ENCODE results near the gene MRPL30.

Gene MRPL30

DNA sequence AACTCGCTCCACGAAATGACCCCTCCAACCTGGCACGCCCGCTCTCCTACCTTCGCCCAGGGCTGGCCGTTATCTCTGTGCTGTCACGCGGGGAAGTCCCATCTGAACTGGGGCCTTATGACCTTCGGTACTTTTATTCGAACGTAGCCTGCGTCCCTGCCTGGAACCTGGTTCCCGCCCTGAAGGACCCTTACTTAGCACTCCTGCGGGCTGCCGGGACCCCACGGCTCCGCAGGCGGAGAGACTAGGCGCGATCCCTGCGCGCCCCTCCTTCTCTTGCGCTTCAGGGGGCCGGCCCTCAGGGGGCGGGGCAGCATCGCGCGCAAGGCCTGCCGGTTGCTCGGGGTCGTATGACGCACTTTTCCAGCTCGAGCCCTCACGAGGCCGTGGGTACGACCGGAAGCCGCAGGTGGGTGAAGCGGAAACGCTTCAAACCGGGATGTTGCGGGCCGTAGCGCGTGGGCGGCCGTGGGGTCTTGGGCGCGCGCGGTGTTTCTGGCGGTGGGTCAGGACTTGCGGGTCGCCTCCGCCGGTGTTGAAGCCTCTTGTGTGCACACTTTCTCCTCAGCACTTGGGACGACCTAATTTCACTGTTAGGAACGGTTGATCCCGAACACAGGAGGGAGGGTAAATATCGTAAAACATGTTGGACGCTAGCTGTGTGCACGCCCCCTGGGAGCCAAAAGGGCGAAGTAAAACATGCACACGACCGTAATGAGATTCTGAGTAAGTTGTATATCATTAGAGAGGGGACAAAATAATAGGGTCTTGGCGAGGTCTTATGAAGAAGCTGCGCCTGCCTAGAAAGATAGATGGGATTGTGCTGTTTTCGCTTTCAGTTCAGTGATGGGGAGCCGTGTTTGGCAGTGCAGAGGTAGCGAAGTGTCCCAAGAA is 26.1 kb upstream of the MRPL30 start, which contains the start of the genes LIPT1 and TSGA10:
Gene LIPT1, plus strand, starts transcription at position 325 of the 894 bp plus-strand sequence. CDS start 6,991 bp downstream, outside the sequence.
Gene TSGA10, minus strand, starts transcription at position 300 of the 894 bp plus-strand sequence. CDS start 45,503 bp downstream, outside the sequence.
- peaks cover 11% of the 10 kb centered on the region for H3K4me1 ChIP-seq (ENCODE audit: control insufficient read depth, insufficient read depth, low read length)
- peaks cover 6% of the 10 kb centered on the region for H3K36me3 ChIP-seq (ENCODE audit: insufficient read depth, low read length)
- H3K9me3 ChIP-seq (replicated peaks; ENCODE audit: low read length): no peaks in the 10 kb centered on the region
- H3K4me3 ChIP-seq (ENCODE audit: low read length): peak within 1 kb of the TSS; percentile 78
- peak within 1 kb of the TSS; percentile 91 for H3K4me2 ChIP-seq (ENCODE audit: low read length)
- H3K27me3 ChIP-seq (ENCODE audit: control insufficient read depth, insufficient read depth, low read length): no peaks in the 10 kb centered on the region
- peak within 1 kb of the TSS; percentile 83 for H3K9ac ChIP-seq (ENCODE audit: low read depth, low read length)

DNA sequence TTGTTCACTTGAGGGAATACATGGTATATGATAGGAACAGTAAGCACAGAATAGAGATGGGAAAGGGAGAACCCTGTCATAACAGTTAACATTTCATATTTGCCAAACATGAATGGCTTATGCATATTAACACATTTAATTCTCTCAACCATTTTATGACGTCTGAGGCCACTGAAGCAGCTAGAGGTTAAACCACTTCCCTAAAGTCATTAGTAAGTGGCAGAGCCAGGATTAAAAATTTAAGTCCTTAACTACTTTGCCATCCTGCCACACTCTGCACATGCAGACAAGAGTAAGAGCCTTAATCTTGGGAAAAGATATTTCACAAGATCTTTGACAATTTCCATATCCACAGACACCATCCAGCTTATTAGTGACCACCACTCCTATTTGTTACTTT is 24.1 kb upstream of the MRPL30 start:
- H3K4me3 ChIP-seq (ENCODE audit: low read length): no peak overlapping the region

DNA sequence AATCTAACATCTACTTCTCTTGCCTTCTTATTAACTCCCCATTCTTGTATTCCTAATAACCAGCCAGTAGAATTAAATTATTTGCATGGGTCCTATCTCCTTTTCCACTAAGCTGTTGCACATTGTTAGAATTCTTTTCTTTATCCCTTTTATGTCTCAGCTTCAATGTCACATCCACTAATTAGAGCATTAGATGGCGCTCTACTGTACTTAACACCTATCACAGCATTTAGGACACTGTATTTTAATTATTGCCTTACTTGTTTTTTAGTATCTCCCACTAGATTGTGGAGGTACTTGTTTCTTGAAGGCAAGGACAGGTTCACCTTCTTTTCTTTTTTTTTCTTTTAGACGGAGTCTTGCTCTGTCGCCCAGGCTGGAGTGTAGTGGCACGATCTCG is 22.4 kb upstream of the MRPL30 start:
- Histone ChIP-seq H3K4me2 (ENCODE audit: low read length) (no peak overlapping the region), H3K4me3 (ENCODE audit: low read length) (no peak overlapping the region), H3K4me1 (ENCODE audit: control insufficient read depth, insufficient read depth, low read length) (peaks cover 11% of the 10 kb centered on the region), H3K9ac (ENCODE audit: low read depth, low read length) (no peak overlapping the region), H3K36me3 (ENCODE audit: insufficient read depth, low read length) (peaks cover 7% of the 10 kb centered on the region), H3K9me3 (replicated peaks; ENCODE audit: low read length) (no peaks in the 10 kb centered on the region), H3K27me3 (ENCODE audit: control insufficient read depth, insufficient read depth, low read length) (no peaks in the 10 kb centered on the region)

More for the DNA sequence above, 24.1 kb upstream of the MRPL30 start:
- H3K36me3 ChIP-seq (ENCODE audit: insufficient read depth, low read length): peaks cover 7% of the 10 kb centered on the region
- H3K9ac ChIP-seq (ENCODE audit: low read depth, low read length): no peak overlapping the region
- no peaks in the 10 kb centered on the region for H3K27me3 ChIP-seq (ENCODE audit: control insufficient read depth, insufficient read depth, low read length)
- H3K4me2 ChIP-seq (ENCODE audit: low read length): no peak overlapping the region
- peaks cover 11% of the 10 kb centered on the region for H3K4me1 ChIP-seq (ENCODE audit: control insufficient read depth, insufficient read depth, low read length)
- no peaks in the 10 kb centered on the region for H3K9me3 ChIP-seq (replicated peaks; ENCODE audit: low read length)

DNA sequence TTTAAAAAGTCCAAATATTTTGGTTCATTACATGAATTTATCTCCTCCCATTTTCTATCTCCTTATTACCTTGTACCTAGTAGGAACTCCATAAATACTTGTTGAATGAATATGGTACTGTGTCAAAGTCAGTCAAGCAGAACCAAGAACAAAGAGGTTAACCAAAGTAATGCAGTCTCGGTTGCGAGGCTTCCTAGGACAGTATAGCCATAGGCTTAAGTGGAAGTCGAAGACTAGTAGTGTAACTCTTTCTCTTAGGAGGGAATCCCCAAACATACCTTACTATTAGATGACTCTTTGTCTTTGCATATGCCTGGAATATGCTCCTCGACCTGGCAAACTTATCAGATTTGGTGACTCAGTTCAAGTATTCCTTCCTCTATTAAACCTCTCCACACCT is 21.4 kb upstream of the MRPL30 start:
- Histone ChIP-seq H3K4me2 (ENCODE audit: low read length) (no peak overlapping the region), H3K9ac (ENCODE audit: low read depth, low read length) (no peak overlapping the region), H3K27me3 (ENCODE audit: control insufficient read depth, insufficient read depth, low read length) (no peaks in the 10 kb centered on the region), H3K9me3 (replicated peaks; ENCODE audit: low read length) (no peaks in the 10 kb centered on the region), H3K4me3 (ENCODE audit: low read length) (no peak overlapping the region), H3K4me1 (ENCODE audit: control insufficient read depth, insufficient read depth, low read length) (peaks cover 6% of the 10 kb centered on the region), H3K36me3 (ENCODE audit: insufficient read depth, low read length) (peaks cover 7% of the 10 kb centered on the region)

DNA sequence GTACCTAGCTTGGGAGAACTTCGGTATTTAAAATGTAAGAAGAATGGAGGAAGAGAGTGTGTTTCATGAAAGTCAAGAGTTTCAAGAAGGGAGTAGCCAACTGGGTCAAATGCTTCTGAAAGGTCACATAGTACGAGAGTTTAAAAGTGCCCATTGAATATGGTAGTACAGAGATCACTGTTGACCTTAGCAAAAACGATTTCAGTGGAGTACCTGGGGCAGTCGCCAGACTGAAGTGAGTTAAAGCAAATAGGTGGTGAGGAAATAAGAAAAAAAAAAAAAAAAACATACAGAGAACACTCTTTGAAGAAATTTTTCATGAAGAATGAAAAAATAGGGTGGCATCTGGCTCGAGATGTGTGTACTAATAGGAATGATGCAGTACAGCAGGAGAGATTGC is 14.8 kb upstream of the MRPL30 start:
- H3K9me3 ChIP-seq (replicated peaks; ENCODE audit: low read length): no peaks in the 10 kb centered on the region
- no peak overlapping the region for H3K4me3 ChIP-seq (ENCODE audit: low read length)
- no peak overlapping the region for H3K9ac ChIP-seq (ENCODE audit: low read depth, low read length)
- H3K27me3 ChIP-seq (ENCODE audit: control insufficient read depth, insufficient read depth, low read length): no peaks in the 10 kb centered on the region
- H3K4me1 ChIP-seq (ENCODE audit: control insufficient read depth, insufficient read depth, low read length): no peaks in the 10 kb centered on the region
- H3K36me3 ChIP-seq (ENCODE audit: insufficient read depth, low read length): peaks cover 29% of the 10 kb centered on the region
- H3K4me2 ChIP-seq (ENCODE audit: low read length): no peak overlapping the region

DNA sequence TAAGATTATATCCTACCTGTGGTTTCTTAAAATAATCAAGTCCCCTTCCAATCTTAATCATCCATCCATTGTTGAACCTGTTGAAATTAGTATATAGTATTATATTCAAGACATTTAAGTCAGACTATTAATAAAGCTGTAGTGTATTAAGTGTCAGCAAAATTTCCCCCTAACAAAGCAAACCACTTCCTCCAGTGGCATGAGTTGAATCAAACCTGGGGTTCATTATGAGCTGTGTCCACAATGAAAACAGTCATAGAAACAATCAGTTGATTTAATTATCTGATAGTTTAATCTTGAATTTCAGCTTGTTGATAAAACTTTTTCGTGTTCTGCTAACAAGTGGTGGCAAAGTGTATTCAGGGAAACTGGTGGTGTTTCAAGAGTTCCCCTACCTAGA is 11.4 kb upstream of the MRPL30 start:
- Histone ChIP-seq H3K27me3 (ENCODE audit: control insufficient read depth, insufficient read depth, low read length) (no peaks in the 10 kb centered on the region), H3K4me1 (ENCODE audit: control insufficient read depth, insufficient read depth, low read length) (no peaks in the 10 kb centered on the region), H3K9me3 (replicated peaks; ENCODE audit: low read length) (no peaks in the 10 kb centered on the region), H3K4me2 (ENCODE audit: low read length) (no peak overlapping the region), H3K36me3 (ENCODE audit: insufficient read depth, low read length) (peaks cover 34% of the 10 kb centered on the region), H3K4me3 (ENCODE audit: low read length) (no peak overlapping the region), H3K9ac (ENCODE audit: low read depth, low read length) (no peak overlapping the region)

DNA sequence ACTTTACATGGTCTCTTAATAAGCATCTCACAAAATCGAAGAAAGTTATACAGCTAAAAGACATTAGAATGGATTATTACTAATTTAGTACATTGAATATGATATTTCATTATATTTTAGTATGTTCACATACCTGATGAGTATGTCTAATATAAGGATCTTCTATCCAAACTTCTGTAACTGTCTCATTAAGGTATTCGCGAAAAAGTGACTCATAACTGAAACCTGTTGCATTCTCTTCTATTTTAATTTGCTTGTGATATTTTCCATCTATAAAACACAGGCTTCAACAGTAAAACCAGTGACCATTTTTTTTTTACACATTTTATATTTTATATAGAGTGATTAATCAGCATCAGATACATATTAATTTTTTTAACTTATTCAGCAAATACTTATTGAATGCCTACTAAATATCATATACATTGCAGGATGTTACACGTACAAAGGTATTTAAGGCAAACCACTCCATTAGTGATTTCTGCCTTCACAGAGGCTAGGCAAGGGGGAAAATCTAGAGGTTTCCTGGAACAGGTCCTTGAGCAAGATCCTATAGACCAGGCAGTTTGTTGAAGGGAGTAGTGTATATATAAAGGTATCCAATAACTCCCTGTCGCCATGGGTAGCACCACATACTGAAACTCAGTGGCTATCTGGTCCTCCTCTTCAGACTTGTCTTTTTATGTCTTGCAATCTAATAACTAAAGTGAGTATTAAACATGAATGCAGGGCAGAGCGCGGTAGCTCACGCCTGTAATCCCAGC is 9.4 kb upstream of the MRPL30 start:
- Histone ChIP-seq H3K4me2 (ENCODE audit: low read length) (no peak overlapping the region), H3K4me3 (ENCODE audit: low read length) (no peak overlapping the region), H3K4me1 (ENCODE audit: control insufficient read depth, insufficient read depth, low read length) (no peaks in the 10 kb centered on the region), H3K36me3 (ENCODE audit: insufficient read depth, low read length) (peaks cover 25% of the 10 kb centered on the region), H3K9me3 (replicated peaks; ENCODE audit: low read length) (no peaks in the 10 kb centered on the region), H3K27me3 (ENCODE audit: control insufficient read depth, insufficient read depth, low read length) (no peaks in the 10 kb centered on the region), H3K9ac (ENCODE audit: low read depth, low read length) (no peak overlapping the region)

DNA sequence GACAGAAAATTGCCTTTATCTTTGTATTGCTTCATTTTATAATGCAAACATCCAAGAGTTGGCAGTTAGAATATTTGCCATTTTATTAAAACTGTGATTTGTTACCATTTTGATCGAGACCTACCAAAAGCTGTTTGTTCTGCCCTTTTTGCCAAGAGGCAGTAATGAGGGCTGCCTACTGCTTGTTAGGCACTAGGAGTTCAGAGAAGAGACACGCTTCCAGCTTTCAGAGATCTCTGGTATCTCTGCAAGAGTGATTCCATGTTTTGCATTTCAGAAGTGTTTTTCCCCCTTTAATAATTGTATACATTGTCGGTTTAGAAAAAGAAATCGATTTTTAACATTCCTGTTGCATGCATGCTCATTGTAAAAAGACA is 628 bp downstream of the MRPL30 start:
- H3K4me3 ChIP-seq (ENCODE audit: low read length): peak overlapping the region; percentile 92
- peaks cover under 1% of the 10 kb centered on the region for H3K36me3 ChIP-seq (ENCODE audit: insufficient read depth, low read length)
- H3K4me1 ChIP-seq (ENCODE audit: control insufficient read depth, insufficient read depth, low read length): peaks cover 5% of the 10 kb centered on the region
- H3K27me3 ChIP-seq (ENCODE audit: control insufficient read depth, insufficient read depth, low read length): no peaks in the 10 kb centered on the region
- no peaks in the 10 kb centered on the region for H3K9me3 ChIP-seq (replicated peaks; ENCODE audit: low read length)
- peak overlapping the region; percentile 90 for H3K9ac ChIP-seq (ENCODE audit: low read depth, low read length)
- H3K4me2 ChIP-seq (ENCODE audit: low read length): peak overlapping the region; percentile 91

DNA sequence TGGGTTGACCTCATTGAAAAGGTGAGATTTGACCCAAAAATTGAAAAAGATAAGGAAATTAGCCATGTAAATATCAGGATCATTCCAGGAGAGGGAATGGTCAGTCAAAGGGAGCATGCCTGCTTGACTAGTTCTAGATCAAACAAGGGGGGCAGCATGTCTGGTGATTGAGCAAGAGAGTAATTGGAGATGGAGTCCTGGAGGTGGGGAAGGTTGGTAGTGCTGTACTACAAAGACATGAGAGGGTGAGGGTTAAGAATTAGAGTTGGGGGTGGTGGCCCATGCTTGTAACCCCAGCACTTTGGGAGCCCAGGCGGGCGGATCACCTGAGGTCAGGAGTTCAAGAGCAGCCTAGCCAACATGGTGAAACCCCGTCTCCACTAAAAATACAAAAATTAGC is 2.0 kb downstream of the MRPL30 start:
- Histone ChIP-seq H3K9me3 (replicated peaks; ENCODE audit: low read length) (no peaks in the 10 kb centered on the region), H3K27me3 (ENCODE audit: control insufficient read depth, insufficient read depth, low read length) (no peaks in the 10 kb centered on the region), H3K4me2 (ENCODE audit: low read length) (peak overlapping the region; percentile 29), H3K4me1 (ENCODE audit: control insufficient read depth, insufficient read depth, low read length) (peaks cover 5% of the 10 kb centered on the region), H3K9ac (ENCODE audit: low read depth, low read length) (no peak overlapping the region), H3K4me3 (ENCODE audit: low read length) (no peak overlapping the region), H3K36me3 (ENCODE audit: insufficient read depth, low read length) (peaks cover 6% of the 10 kb centered on the region)

DNA sequence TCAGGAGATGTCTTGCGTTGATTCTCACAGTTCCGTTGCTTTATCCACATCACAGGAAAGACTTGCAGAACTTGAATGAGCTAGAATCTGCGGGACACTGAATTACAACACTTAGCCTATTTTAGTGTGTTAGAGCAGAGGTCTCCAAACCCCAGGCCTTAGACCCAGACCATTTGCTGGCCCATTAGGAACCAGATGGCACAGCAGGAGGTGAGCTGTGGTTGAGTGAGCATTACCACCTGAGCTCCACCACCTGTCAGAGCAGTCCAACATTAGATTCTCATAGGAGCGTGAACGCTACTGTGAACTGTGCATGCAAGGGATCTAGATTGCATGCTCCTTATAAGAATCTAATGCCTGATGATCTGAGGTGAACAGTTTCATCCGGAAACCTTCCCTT is 3.8 kb downstream of the MRPL30 start:
- H3K9ac ChIP-seq (ENCODE audit: low read depth, low read length): no peak overlapping the region
- H3K4me3 ChIP-seq (ENCODE audit: low read length): no peak overlapping the region
- peaks cover 15% of the 10 kb centered on the region for H3K36me3 ChIP-seq (ENCODE audit: insufficient read depth, low read length)

DNA sequence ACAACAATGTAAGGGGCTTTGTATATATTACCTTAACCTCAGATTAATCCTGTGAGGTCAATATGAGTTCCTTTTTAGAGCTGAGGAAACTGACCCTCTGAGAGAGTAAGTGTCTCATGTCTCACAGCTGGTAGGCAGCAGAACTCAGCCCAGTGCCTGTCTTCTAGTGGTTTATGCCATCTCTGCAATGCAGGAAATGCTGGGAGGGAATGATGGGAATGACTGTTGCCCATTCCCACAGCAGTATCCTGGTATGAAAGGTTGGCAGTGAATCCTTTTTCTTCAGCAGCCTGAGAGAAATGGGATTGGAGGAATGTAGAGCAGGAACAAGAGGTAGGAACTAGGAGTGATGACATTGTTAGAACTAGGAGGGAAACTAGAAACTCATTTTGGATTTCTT is 6.0 kb downstream of the MRPL30 start:
- Histone ChIP-seq H3K9ac (ENCODE audit: low read depth, low read length) (no peak overlapping the region), H3K4me3 (ENCODE audit: low read length) (no peak overlapping the region), H3K4me1 (ENCODE audit: control insufficient read depth, insufficient read depth, low read length) (peaks cover 5% of the 10 kb centered on the region), H3K27me3 (ENCODE audit: control insufficient read depth, insufficient read depth, low read length) (no peaks in the 10 kb centered on the region), H3K4me2 (ENCODE audit: low read length) (no peak overlapping the region), H3K36me3 (ENCODE audit: insufficient read depth, low read length) (peaks cover 18% of the 10 kb centered on the region), H3K9me3 (replicated peaks; ENCODE audit: low read length) (no peaks in the 10 kb centered on the region)

More for the DNA sequence above, 3.8 kb downstream of the MRPL30 start:
- Histone ChIP-seq H3K4me2 (ENCODE audit: low read length) (no peak overlapping the region), H3K27me3 (ENCODE audit: control insufficient read depth, insufficient read depth, low read length) (no peaks in the 10 kb centered on the region), H3K4me1 (ENCODE audit: control insufficient read depth, insufficient read depth, low read length) (peaks cover 5% of the 10 kb centered on the region), H3K9me3 (replicated peaks; ENCODE audit: low read length) (no peaks in the 10 kb centered on the region)

All from skeletal muscle satellite cell (primary cell).